Stimulated activated CD4-positive, alpha-beta T cell treated with anti-CD3 and anti-CD28 coated beads, Interleukin-15, amount 100 ng/mL, for 24 hours (primary cell): Measurements from ENCODE around the gene RNPEPL1.

ENCODE experiments used
- DNase-seq: peaks from one replicate; pipeline ENCODE4 v3.0.0-alpha.2; 2020

RNPEPL1 gene

GRCh38 chr2:240565333-240566202 lies 2.7 kb upstream of the RNPEPL1 start:
- DNase-seq, result peak; percentile 93

GRCh38 chr2:240566203-240567136 lies 1.8 kb upstream of the RNPEPL1 start:
- peak; percentile 98 for DNase-seq

GRCh38 chr2:240567137-240567871 lies 980 bp upstream of the RNPEPL1 start:
- peak; percentile 47 for DNase-seq

- peak; percentile 60 for DNase-seq
These were observed 616 bp downstream of the RNPEPL1 start for GRCh38 chr2:240568678-240569522.

- peak; percentile 3 for DNase-seq
These were observed 1.3 kb downstream of the RNPEPL1 start for GRCh38 chr2:240569523-240569997.

GRCh38 chr2:240569998-240570530 lies 1.8 kb downstream of the RNPEPL1 start:
- DNase-seq, result peak; percentile 1

- no peak for DNase-seq
These were observed 2.4 kb downstream of the RNPEPL1 start for GRCh38 chr2:240570531-240571313.

GRCh38 chr2:240571314-240571973 lies 3.2 kb downstream of the RNPEPL1 start:
- no peak for DNase-seq

- DNase-seq, result no peak
These were observed 4.1 kb downstream of the RNPEPL1 start for GRCh38 chr2:240572141-240573031.

- no peak for DNase-seq
These were observed 4.8 kb downstream of the RNPEPL1 start for GRCh38 chr2:240573071-240573515.

- no peak for DNase-seq
These were observed 5.5 kb downstream of the RNPEPL1 start for GRCh38 chr2:240573516-240574385.

GRCh38 chr2:240574386-240575100 lies 6.3 kb downstream of the RNPEPL1 start:
- DNase-seq, result no peak

GRCh38 chr2:240575101-240575965 lies 7.0 kb downstream of the RNPEPL1 start:
- DNase-seq, result no peak

GRCh38 chr2:240576036-240576435 lies 7.8 kb downstream of the RNPEPL1 start:
- DNase-seq, result no peak

GRCh38 chr2:240576436-240577205 lies 8.3 kb downstream of the RNPEPL1 start:
- DNase-seq, result no peak
